H1 (cell line): ENCODE measurements around the gene LTBP1. TPM values are rescaled to one million over a fixed set of nuclear protein-coding genes. Genes with fewer than 3 reads are reported as not detected.

Experiments
- CTCF ChIA-PET: fragments of 300-600 bp; sonication (Branson Sonifier 250); formaldehyde crosslinking; loops from one replicate; lab custom pipeline; 2021; ENCODE audit not compliant: partially characterized antibody; lab: Charles Lee
- POLR2A ChIA-PET: fragments of 300-600 bp; sonication (Branson Sonifier 250); formaldehyde crosslinking; loops from one replicate; lab custom pipeline; 2021; ENCODE audit warnings: inconsistent platforms; ENCODE audit not compliant: partially characterized antibody; lab: Charles Lee
- DNase-seq, 2 experiments: peaks; one replicate each; pipeline versions ENCODE4 v3.0.0 to v3.0.0-alpha.2; 2010 to 2022; ENCODE audit warnings: low spot score in 2 of 2, low read depth in 1 of 2, mixed read lengths in 1 of 2
- FAIRE-seq: peaks from 2 replicates; lab custom pipeline; 2011; peaks lifted over from hg19 to GRCh38; lab: Jason Lieb, UNC
- H2AFZ ChIP-seq: 2 replicates; pipeline ENCODE4 v1.8.1; 2012; ENCODE audit warnings: low read length, inconsistent platforms
- H2AK5ac ChIP-seq: 2 replicates; pipeline ENCODE4 v1.6.1; 2013; ENCODE audit warnings: low read depth, low read length
- H2BK120ac ChIP-seq: replicated peaks from 2 replicates; pipeline ENCODE3; 2013; ENCODE audit warnings: low read depth, low read length, inconsistent platforms
- H2BK12ac ChIP-seq: 2 replicates; pipeline ENCODE4 v1.6.1; 2013; ENCODE audit warnings: low read depth, low read length
- H2BK15ac ChIP-seq: 2 replicates; pipeline ENCODE4 v1.6.1; 2013; ENCODE audit warnings: low read length
- H2BK20ac ChIP-seq: 2 replicates; pipeline ENCODE4 v1.6.1; 2013; ENCODE audit warnings: low read length
- H2BK5ac ChIP-seq: 2 replicates; pipeline ENCODE4 v1.6.1; 2013; ENCODE audit warnings: low read depth, low read length
- H3K14ac ChIP-seq: 2 replicates; pipeline ENCODE4 v1.6.1; 2013; ENCODE audit warnings: inconsistent platforms; ENCODE audit not compliant: insufficient read length
- H3K18ac ChIP-seq: 2 replicates; pipeline ENCODE4 v1.6.1; 2013; ENCODE audit warnings: low read length; ENCODE audit errors: extremely low read depth
- H3K23ac ChIP-seq: 2 replicates; pipeline ENCODE4 v1.6.1; 2013; ENCODE audit warnings: inconsistent platforms; ENCODE audit not compliant: insufficient read length
- H3K23me2 ChIP-seq: 2 replicates; pipeline ENCODE4 v1.6.1; 2013; ENCODE audit warnings: low read depth, low read length
- H3K27ac ChIP-seq: 2 replicates; pipeline ENCODE4 v1.6.1; 2011; ENCODE audit warnings: low read depth, low read length, inconsistent platforms
- H3K27me3 ChIP-seq, 4 experiments: replicated peaks in 1 of 4; 1 replicate in 1 of 4; 2 replicates in 3 of 4; pipeline versions ENCODE4 v1.6.1 to v1.8.1; 2011 to 2013; ENCODE audit warnings: low read length in 3 of 4, mild to moderate bottlenecking in 3 of 4, inconsistent platforms in 2 of 4, mixed read lengths in 2 of 4, moderate library complexity in 1 of 4; ENCODE audit not compliant: control insufficient read depth in 3 of 4, insufficient read depth in 3 of 4; ENCODE audit errors: extremely low read depth in 1 of 4
- H3K36me3 ChIP-seq, 4 experiments: 2 replicates each; pipeline versions ENCODE4 v1.6.1 to v1.8.1; 2011 to 2013; ENCODE audit warnings: mild to moderate bottlenecking in 4 of 4, low read length in 3 of 4, moderate library complexity in 2 of 4, control low read depth in 1 of 4, inconsistent platforms in 1 of 4; ENCODE audit not compliant: insufficient read depth in 4 of 4, control insufficient read depth in 2 of 4
- H3K4ac ChIP-seq: replicated peaks from 2 replicates; pipeline ENCODE3; 2013; ENCODE audit warnings: low read length, low read depth, mixed read lengths, inconsistent platforms; ENCODE audit not compliant: insufficient read length
- H3K4me1 ChIP-seq, 4 experiments: replicated peaks in 1 of 4; 1 replicate in 1 of 4; 2 replicates in 3 of 4; pipeline versions ENCODE4 v1.6.1 to v1.8.1; 2011 to 2013; ENCODE audit warnings: low read length in 3 of 4, inconsistent platforms in 2 of 4, mixed read lengths in 1 of 4; ENCODE audit not compliant: insufficient read depth in 4 of 4, control insufficient read depth in 3 of 4
- H3K4me2 ChIP-seq, 2 experiments: 2 replicates each; pipeline versions ENCODE4 v1.6.1 to v1.8.1; 2011 to 2013; ENCODE audit warnings: low read depth in 2 of 2, low read length in 2 of 2, control low read depth in 1 of 2, inconsistent platforms in 1 of 2, mild to moderate bottlenecking in 1 of 2; ENCODE audit not compliant: insufficient read depth in 1 of 2
- H3K4me3 ChIP-seq, 4 experiments: fragments of 200-600, 300-600 bp in 1 of 4; sonication (generic), shearing (Covaris generic), sonication (Bioruptor Twin) in 1 of 4; 2 replicates each; pipeline versions ENCODE4 v1.5.1 to v1.8.1; 2011 to 2016; ENCODE audit warnings: low read length in 4 of 4, low read depth in 3 of 4, control low read depth in 2 of 4, inconsistent platforms in 2 of 4, mild to moderate bottlenecking in 2 of 4, mixed read lengths in 1 of 4, moderate library complexity in 1 of 4; ENCODE audit not compliant: insufficient read depth in 2 of 4; ENCODE audit errors: extremely low read depth in 1 of 4
- H3K56ac ChIP-seq: replicated peaks from 2 replicates; pipeline ENCODE3; 2013; ENCODE audit warnings: low read depth, mild to moderate bottlenecking, mixed read lengths, low read length, inconsistent platforms; ENCODE audit not compliant: insufficient read length
- H3K79me1 ChIP-seq: 2 replicates; pipeline ENCODE4 v1.6.1; 2013; ENCODE audit warnings: low read depth, low read length, control low read depth
- H3K79me2 ChIP-seq, 2 experiments: 2 replicates each; pipeline versions ENCODE4 v1.6.1 to v1.8.1; 2012 to 2013; ENCODE audit warnings: low read length in 2 of 2, mild to moderate bottlenecking in 2 of 2, inconsistent platforms in 1 of 2; ENCODE audit not compliant: insufficient read depth in 2 of 2, control insufficient read depth in 1 of 2
- H3K9ac ChIP-seq, 4 experiments: replicated peaks in 1 of 4; 1 replicate in 1 of 4; 2 replicates in 3 of 4; pipeline versions ENCODE4 v1.6.1 to v1.8.1; 2011 to 2013; ENCODE audit warnings: low read depth in 3 of 4, low read length in 3 of 4, control low read depth in 2 of 4, mild to moderate bottlenecking in 2 of 4, moderate library complexity in 2 of 4, inconsistent platforms in 1 of 4; ENCODE audit errors: extremely low read depth in 1 of 4
- H3K9me3 ChIP-seq, 2 experiments: 2 replicates each; pipeline versions ENCODE4 v1.6.1 to v1.8.1; 2012 to 2013; ENCODE audit warnings: mild to moderate bottlenecking in 2 of 2, moderate library complexity in 2 of 2, control low read depth in 1 of 2, inconsistent platforms in 1 of 2, low read depth in 1 of 2, low read length in 1 of 2, mixed read lengths in 1 of 2; ENCODE audit not compliant: insufficient read depth in 2 of 2
- H4K20me1 ChIP-seq, 2 experiments: replicated peaks in 1 of 2; 2 replicates each; pipeline versions ENCODE3 to v1.8.1; 2011 to 2013; ENCODE audit warnings: inconsistent platforms in 2 of 2, low read length in 2 of 2, mild to moderate bottlenecking in 1 of 2; ENCODE audit not compliant: insufficient read depth in 2 of 2, control insufficient read depth in 1 of 2
- H4K5ac ChIP-seq: 2 replicates; pipeline ENCODE4 v1.6.1; 2013; ENCODE audit warnings: low read length, low read depth, mixed read lengths, inconsistent platforms; ENCODE audit not compliant: insufficient read length
- H4K8ac ChIP-seq: 2 replicates; pipeline ENCODE4 v1.8.0; 2013; ENCODE audit warnings: mild to moderate bottlenecking, moderate library complexity, low read length, inconsistent platforms; ENCODE audit not compliant: insufficient read depth; ENCODE audit errors: extremely low read depth
- H4K91ac ChIP-seq: replicated peaks from 2 replicates; pipeline ENCODE3; 2013; ENCODE audit warnings: low read length, mixed read lengths, inconsistent platforms; ENCODE audit not compliant: insufficient read length
- BACH1 ChIP-seq: IDR thresholded peaks from 2 replicates; pipeline ENCODE4 v1.6.1; 2012; ENCODE audit warnings: low read length, improper control_type of control experiment
- CBX8 ChIP-seq: fragments of 300-800, 300-1000 bp; sonication (generic); IDR thresholded peaks from 2 replicates; pipeline ENCODE4 v1.7.1; 2016; ENCODE audit warnings: low read depth, low read length, borderline replicate concordance
- CHD2 ChIP-seq: IDR thresholded peaks from 2 replicates; pipeline ENCODE4 v1.6.1; 2012; ENCODE audit warnings: low read length, improper control_type of control experiment
- CREB1 ChIP-seq: IDR thresholded peaks from 2 replicates; pipeline ENCODE4 v1.6.1; 2012; ENCODE audit warnings: inconsistent platforms
- EGR1 ChIP-seq: IDR thresholded peaks from 2 replicates; pipeline ENCODE4 v1.6.1; 2011; ENCODE audit warnings: low read depth, low read length, borderline replicate concordance
- EP300 ChIP-seq, 2 experiments: IDR thresholded peaks; 1 replicate in 1 of 2; 2 replicates in 1 of 2; pipeline ENCODE4 v1.6.1; 2011 to 2012; ENCODE audit warnings: low read depth in 2 of 2, low read length in 2 of 2, mild to moderate bottlenecking in 2 of 2, borderline replicate concordance in 1 of 2, inconsistent platforms in 1 of 2, moderate library complexity in 1 of 2
- GTF2F1 ChIP-seq: IDR thresholded peaks from 2 replicates; pipeline ENCODE4 v1.6.1; 2012; ENCODE audit warnings: low read depth, low read length, improper control_type of control experiment, borderline replicate concordance
- HDAC2 ChIP-seq, 2 experiments: fragments of 300-600 bp in 1 of 2; sonication (generic) in 1 of 2; IDR thresholded peaks; 2 replicates each; pipeline ENCODE4 v1.6.1; 2011 to 2012; ENCODE audit warnings: low read depth in 2 of 2, low read length in 2 of 2, mild to moderate bottlenecking in 2 of 2, moderate library complexity in 2 of 2, borderline replicate concordance in 1 of 2, inconsistent platforms in 1 of 2
- KDM1A ChIP-seq: fragments of 200-600, 300-600 bp; sonication (generic); IDR thresholded peaks from 2 replicates; pipeline ENCODE4 v1.7.1; 2016; ENCODE audit warnings: mild to moderate bottlenecking, low read length, borderline replicate concordance
- MAX ChIP-seq: IDR thresholded peaks from 2 replicates; pipeline ENCODE4 v1.6.1; 2012; ENCODE audit warnings: inconsistent platforms
- NRF1 ChIP-seq: IDR thresholded peaks from 2 replicates; pipeline ENCODE4 v1.6.1; 2011; ENCODE audit warnings: mild to moderate bottlenecking, low read depth, low read length, improper control_type of control experiment
- POLR2A ChIP-seq, 2 experiments: IDR thresholded peaks; 1 replicate in 1 of 2; 2 replicates in 1 of 2; pipeline ENCODE4 v1.6.1; 2011; ENCODE audit warnings: low read depth in 2 of 2, low read length in 2 of 2, mild to moderate bottlenecking in 2 of 2; ENCODE audit errors: control extremely low read depth in 1 of 2
- RBBP5 ChIP-seq: IDR thresholded peaks from 2 replicates; pipeline ENCODE4 v1.7.1; 2012; ENCODE audit warnings: low read depth, mild to moderate bottlenecking, inconsistent platforms, low read length, moderate library complexity, borderline replicate concordance
- SIN3A ChIP-seq, 2 experiments: IDR thresholded peaks in 1 of 2; conservative IDR thresholded peaks in 1 of 2; 2 replicates each; pipeline ENCODE4 v1.6.1; 2011 to 2012; ENCODE audit warnings: low read length in 2 of 2, improper control_type of control experiment in 1 of 2, low read depth in 1 of 2, mild to moderate bottlenecking in 1 of 2
- SIX5 ChIP-seq: IDR thresholded peaks from 2 replicates; pipeline ENCODE4 v1.6.1; 2011; ENCODE audit warnings: mild to moderate bottlenecking, low read depth, low read length
- WGBS, 2 experiments: shearing (Covaris generic) in 1 of 2; methylation state at CpG; one replicate each; pipeline versions ENCODE4 v1.1.6 to v1.1.7; 2013 to 2015; ENCODE audit warnings: low lambda C conversion rate in 2 of 2, mixed read lengths in 2 of 2, inconsistent platforms in 1 of 2, low coverage in 1 of 2, missing lambda C conversion rate in 1 of 2; ENCODE audit not compliant: insufficient replicate concordance in 2 of 2, insufficient coverage in 1 of 2, insufficient read length in 1 of 2; ENCODE audit errors: extremely low coverage in 1 of 2, missing lambda C conversion rate in 1 of 2; 5-methylcytosine and 5-hydroxymethylcytosine counted together
- polyA plus RNA-seq, 7 experiments: library from polyadenylated mRNA; depleted of rRNA in 3 of 7; stranded (reverse) in 5 of 7; unstranded in 2 of 7; fragments of >200 nt in 5 of 7; fragments of 200-250 nt in 2 of 7; gene quantifications; 1 replicate in 5 of 7; 2 replicates in 1 of 7; 4 replicates in 1 of 7; pipeline versions ENCODE4 v1.2.1 to v1.2.3, GENCODE V29; 2011 to 2013; ENCODE audit warnings: missing spikeins in 2 of 7, mixed read lengths in 2 of 7
- total RNA-seq: library from RNA; stranded (reverse); fragmentation: NEBNext Ultra II Directional; extraction: Animal tissue kit (Norgen Biotek cat#: 25700); gene quantifications from 2 replicates; pipeline ENCODE4 v1.2.1, GENCODE V29; 2021

Gene LTBP1
- total and polyA plus RNA-seq, 2 of the 8 experiments (the other 6 are each of a cell fraction or from before 2014, with no cell fraction given) = 15.4 to 24.7 TPM

- H3K27me3 ChIP-seq = no peaks in the 10 kb centered on the region
- DNase-seq (no peak), FAIRE-seq (no peak)
- H2BK12ac ChIP-seq = no peak overlapping the region
- H3K27ac ChIP-seq = no peak overlapping the region
- no peak overlapping the region for H3K4me2 ChIP-seq
- H3K56ac ChIP-seq = no peak overlapping the region
- H2BK120ac ChIP-seq = no peak overlapping the region
- H3K36me3 ChIP-seq = no peaks in the 10 kb centered on the region
- no peaks in the 10 kb centered on the region for H3K9me3 ChIP-seq
- no peak overlapping the region for H4K8ac ChIP-seq
- POLR2A ChIA-PET = no interaction called here
- 92% methylated on average over 4 of the region's 4 CpGs; no CpG with 5 or more reads in 1 of the 2 experiments for WGBS, 2 experiments
- H2AK5ac ChIP-seq = no peak overlapping the region
- CTCF ChIA-PET = interaction anchor here (1.2 kb wide), 1 partner anchor 116 kb away, joined by 3 read pairs; no protein-coding TSS in a partner anchor
- no peak overlapping the region for H3K4ac ChIP-seq
- H3K14ac ChIP-seq = no peak overlapping the region
- H4K20me1 ChIP-seq = no peaks in the 10 kb centered on the region
- no peak overlapping the region for H3K23ac ChIP-seq
- H3K9ac ChIP-seq = no peak overlapping the region
- no peaks in the 10 kb centered on the region for H3K79me2 ChIP-seq
- no peak overlapping the region for H2AFZ ChIP-seq
- no peak overlapping the region for H2BK15ac ChIP-seq
- no peak overlapping the region for H3K18ac ChIP-seq
- H3K23me2 ChIP-seq = no peaks in the 10 kb centered on the region
- H2BK20ac ChIP-seq = no peak overlapping the region
- H2BK5ac ChIP-seq = no peak overlapping the region
- no peak overlapping the region for H3K4me3 ChIP-seq
- no peak overlapping the region for H4K5ac ChIP-seq
- no peak overlapping the region for H4K91ac ChIP-seq
- H3K4me1 ChIP-seq = no peaks in the 10 kb centered on the region
- no peaks in the 10 kb centered on the region for H3K79me1 ChIP-seq
- TF ChIP-seq SIX5 (no peak), HDAC2 (IDR thresholded peaks at IDR 0.05; ENCODE audit: borderline replicate concordance in 1 of 2, low read depth in 2 of 2, low read length in 2 of 2) (no peak), CHD2 (no peak), GTF2F1 (no peak), BACH1 (no peak), NRF1 (no peak), KDM1A (no peak), EGR1 (no peak), POLR2A (IDR thresholded peaks at IDR 0.05; ENCODE audit: control extremely low read depth in 1 of 2, low read depth in 2 of 2, low read length in 2 of 2) (no peak), CREB1 (no peak), SIN3A (conservative IDR thresholded peaks at IDR 0.05 in 1 of 2, IDR thresholded peaks at IDR 0.05 in 1 of 2; ENCODE audit: low read depth in 1 of 2, low read length in 2 of 2) (no peak), EP300 (IDR thresholded peaks at IDR 0.05; ENCODE audit: borderline replicate concordance in 1 of 2, low read depth in 2 of 2, low read length in 2 of 2) (no peak), CBX8 (no peak), RBBP5 (no peak), MAX (no peak)
Measured at GRCh38 chr2:33326100-33326499, 379.3 kb downstream of the LTBP1 start.
